ENCODE results near the gene TMEM240.
"Not testable (repeated sequence)": the region's sequence is repeated elsewhere in the genome, so short reads cannot be mapped to it uniquely, and the experiment has no call there.

TMEM240 gene

DNA sequence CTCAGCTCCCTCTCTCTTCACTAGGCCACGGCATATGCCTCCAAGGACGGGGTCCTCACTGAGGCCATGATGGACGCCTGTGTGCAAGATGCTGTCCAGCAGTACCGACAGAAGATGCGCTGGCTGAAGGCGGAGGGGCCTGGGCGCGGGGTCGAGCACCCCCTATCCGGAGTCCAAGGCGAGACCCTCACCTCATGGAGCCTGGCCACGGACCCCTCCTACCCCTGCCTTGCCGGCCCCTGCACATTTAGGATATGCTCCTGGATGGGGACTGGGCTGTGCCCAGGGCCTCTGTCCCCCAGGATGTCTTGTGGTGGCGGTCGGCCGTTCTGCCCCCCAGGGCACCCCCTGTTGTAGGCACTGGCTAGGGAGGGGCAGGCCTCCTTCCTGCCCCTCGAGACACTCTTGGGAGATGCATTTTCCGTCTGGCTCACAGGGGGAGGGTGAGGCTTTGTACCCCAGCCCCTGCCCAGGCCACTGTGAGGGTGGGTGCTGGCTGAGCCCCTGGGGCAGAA lies 44.9 kb downstream of the TMEM240 start:
- not testable (repeated sequence) for DNase-seq (ENCODE audit: low read depth, low spot score)

DNA sequence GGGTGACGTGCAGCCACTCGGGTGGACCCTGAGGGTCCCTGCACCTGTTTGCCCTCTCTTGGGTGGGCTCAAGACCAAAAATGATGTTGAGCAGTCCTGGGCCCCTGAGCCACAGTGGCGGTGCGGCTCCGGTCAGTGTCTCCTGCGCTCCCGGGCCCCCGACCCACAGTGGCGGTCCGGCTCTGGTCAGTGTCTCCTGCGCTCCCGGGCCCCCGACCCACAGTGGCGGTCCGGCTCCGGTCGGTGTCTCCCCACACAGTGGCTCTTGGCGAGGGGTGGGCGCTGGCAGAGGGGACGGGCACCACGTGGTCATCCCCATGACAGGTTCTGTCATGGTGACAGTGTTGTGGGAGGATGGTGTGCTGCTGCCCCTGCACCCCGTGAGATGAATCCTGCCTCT lies 46.1 kb downstream of the TMEM240 start:
- not testable (repeated sequence) for DNase-seq (ENCODE audit: low read depth, low spot score)

DNA sequence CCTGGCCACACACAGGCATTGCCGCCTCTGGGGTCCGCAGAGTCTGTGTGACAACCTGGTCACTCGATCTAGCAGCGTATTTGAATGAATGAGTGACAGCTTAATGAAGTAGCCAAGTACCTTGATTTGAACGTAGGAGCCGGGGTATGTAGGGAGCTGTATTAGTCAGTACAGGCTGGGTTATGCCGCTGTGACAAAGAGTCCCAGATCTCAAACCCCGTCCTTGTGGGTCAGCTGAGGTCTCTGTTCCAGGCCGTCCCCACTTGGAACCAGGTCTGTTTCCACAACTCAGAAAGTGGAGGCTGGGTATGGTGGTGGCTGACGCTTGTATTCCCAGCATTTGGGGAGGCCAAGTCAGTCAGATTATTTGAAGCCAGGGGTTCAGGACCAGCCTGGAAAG lies 48.8 kb downstream of the TMEM240 start:
- no peak for DNase-seq (ENCODE audit: low read depth, low spot score)

DNA sequence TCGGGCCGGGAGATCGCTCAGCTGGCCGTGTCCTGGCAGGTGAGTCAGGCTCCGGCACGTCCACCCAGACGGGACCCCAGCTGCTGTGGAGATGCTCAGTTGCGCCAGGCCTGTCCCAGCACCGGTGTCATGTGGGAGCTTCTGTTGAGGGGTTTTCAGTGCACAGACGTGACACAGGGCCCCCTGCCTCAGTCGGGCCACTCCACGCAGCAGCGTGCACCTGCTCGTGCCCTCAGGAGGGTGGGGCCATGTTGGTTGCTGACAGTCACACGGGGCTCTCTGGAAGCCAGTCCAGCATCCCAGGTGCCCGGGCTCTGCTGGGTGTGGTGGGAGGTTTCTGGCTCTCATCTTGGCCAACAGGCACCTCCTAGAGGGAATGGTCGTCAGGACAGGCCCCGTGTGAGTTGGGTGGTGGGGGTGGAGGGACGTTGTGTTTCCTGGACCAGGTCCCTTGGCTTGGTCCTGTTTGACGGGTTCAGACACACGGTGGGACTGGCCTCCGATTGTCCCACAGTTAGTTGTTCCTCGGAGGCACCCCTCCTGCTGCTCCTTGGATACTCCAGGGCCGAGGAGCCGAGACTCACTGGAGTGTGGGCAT lies 49.7 kb downstream of the TMEM240 start:
- DNase-seq (ENCODE audit: low read depth, low spot score): no peak

DNA sequence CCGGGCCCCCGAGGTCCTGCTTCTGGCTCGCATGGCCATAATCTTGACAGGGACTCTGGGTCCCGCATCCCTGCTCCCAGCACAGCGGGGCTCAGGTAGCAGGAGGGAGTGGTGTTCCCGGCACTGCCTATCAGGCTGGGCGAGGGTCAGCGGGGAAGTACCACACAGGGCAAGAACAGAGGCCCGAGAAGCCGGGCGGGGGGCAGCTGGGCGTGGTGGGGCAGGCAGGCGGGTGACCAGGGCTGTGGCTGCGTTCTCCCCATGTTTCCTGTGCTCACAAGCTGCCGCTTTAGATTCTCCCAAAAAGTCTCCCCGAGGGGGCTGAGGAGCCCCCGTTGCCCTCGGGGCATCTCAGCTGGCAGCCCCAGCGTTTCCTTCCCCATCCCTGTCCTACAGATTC lies 50.6 kb downstream of the TMEM240 start:
- DNase-seq (ENCODE audit: low read depth, low spot score): no peak

DNA sequence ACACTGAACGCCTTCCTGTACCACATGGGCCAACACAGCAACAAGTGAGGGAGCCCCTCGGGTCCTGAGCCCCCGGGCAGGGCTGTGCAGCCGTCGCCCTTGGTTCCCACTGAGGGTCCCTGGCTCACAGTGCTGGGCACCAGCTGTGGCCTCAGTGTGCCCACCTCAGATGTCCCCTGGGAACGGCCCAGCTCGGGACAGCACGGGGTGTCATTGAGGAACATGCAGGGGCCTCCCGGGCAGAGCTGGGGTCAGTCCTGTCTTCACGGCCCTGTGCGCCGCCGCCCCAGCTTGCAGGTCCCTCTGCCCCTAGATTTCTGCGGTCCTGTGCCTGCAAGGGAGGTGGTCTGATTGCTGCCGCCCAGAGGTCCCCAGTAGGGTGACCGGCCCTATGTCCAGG lies 51.2 kb downstream of the TMEM240 start:
- no peak for DNase-seq (ENCODE audit: low read depth, low spot score)

DNA sequence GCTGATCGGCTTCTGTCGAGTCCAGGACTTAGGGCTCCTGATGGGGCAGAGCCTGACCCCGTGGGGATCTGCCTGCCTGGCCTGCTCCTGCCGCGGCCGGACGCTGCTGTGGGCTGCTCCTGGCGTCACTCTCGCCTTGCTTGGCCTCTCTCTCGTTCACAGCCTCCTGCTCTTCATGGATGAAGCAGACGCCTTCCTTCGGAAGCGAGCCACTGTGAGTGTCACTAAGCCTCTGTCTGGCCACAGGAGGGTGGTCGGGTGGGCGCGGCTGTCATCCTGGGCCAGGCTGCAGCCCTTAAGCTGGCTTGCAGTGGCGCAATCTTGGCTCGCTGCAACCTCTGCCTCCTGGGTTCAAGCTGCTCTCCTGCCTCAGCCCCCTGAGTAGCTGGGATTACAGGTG lies 52.7 kb downstream of the TMEM240 start:
- no peak for DNase-seq (ENCODE audit: low read depth, low spot score)

DNA sequence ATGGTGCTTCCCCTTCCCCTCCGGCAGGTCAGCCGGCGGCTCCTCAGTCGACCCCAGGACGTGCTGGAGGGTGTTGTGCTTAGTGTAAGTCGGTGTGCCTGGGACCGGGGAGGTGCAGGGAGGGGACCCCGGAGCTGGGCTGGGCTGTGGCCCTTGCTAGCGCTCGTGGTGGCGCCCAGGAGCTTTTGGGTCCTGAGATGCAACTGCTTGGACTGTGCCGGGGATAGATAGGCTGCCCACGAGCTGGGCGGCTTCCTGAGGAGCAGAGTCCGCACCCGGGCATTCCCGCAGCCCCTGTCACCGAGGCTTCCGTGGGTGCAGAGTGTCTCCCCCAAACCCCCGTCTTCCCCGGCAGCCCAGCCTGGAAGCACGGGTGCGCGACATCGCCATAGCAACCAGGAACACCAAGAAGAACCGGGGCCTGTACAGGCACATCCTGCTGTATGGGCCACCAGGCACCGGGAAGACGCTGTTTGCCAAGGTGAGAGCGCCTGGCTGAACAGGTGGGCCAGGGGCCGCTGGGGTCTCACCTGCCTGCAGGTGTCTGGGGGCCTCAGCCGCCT lies 54.6 kb downstream of the TMEM240 start:
- DNase-seq (ENCODE audit: low read depth, low spot score): not testable (repeated sequence)

DNA sequence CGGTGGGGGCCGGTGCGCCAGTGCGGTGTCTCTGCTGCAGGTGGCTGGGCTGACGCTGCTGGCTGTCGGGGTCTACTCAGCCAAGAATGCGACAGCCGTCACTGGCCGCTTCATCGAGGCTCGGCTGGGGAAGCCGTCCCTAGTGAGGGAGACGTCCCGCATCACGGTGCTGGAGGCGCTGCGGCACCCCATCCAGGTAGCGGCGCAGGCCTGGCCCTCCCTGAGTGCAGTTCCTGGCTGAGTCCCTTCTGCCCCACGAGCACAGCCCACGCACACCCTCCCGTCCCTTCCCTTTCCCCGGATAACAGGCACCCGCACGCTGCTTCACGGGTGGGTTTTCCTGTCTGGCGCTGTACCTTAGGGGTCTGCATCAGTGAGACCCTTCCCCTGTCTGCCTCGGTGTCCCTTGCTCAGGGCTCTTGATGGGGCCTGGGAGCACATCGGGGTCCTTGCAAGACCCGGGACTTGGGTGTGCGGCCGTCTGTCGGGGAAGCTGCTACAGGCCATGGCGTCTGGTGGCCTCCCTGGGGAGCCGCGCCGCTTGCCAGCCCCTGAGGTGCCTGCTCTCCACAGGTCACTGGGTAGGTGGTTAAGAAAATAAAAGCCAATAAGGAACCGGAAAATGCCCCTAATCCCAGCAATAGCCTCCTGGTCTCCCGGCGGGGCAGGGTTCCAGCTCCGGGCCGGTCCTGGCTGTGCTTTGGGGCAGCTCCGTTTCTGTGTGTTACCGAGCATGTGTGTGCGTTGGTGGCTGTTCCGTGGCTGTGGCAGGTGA lies 55.3 kb downstream of the TMEM240 start:
- DNase-seq (ENCODE audit: low read depth, low spot score): not testable (repeated sequence)

Measured in smooth muscle cell of the brain vasculature (primary cell).